ENCODE data around the gene CDK9.

CDK9 gene

GRCh38 chr9:127806871-127807270, 21.0 kb downstream of the CDK9 start:
- no peak for DNase-seq

DNA sequence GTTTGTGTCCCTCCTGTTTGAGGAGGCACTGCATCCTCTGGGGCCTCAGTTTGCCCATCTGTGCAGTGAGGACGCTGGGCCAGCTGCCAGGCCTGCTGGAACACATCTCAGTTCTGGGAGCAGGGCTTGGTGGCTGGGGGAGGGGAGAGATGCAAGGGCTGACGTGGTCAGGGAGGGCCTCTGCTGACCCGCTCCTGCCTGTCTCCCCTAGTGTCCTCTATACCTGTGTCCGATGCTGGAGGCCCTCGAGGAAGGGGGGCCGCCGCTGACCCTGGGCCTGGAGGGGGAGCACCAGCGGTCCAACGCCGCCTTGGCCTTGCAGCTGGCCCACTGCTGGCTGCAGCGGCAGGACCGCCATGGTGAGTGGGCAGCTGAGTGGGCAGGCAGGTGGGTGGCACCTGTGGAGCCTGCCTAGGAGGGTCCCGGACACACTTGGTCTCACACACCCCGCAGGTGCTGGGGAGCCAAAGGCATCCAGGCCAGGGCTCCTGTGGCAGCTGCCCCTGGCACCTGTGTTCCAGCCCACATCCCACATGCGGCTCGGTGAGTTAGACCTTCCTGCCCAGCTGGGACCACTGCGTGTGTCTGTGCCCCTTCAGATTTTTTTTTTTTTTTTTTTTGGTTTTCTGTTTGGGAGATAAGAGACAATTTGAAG, 22.6 kb downstream of the CDK9 start:
- no peak for DNase-seq

GRCh38 chr9:127809002-127809539, 23.2 kb downstream of the CDK9 start:
- no peak for DNase-seq

DNA sequence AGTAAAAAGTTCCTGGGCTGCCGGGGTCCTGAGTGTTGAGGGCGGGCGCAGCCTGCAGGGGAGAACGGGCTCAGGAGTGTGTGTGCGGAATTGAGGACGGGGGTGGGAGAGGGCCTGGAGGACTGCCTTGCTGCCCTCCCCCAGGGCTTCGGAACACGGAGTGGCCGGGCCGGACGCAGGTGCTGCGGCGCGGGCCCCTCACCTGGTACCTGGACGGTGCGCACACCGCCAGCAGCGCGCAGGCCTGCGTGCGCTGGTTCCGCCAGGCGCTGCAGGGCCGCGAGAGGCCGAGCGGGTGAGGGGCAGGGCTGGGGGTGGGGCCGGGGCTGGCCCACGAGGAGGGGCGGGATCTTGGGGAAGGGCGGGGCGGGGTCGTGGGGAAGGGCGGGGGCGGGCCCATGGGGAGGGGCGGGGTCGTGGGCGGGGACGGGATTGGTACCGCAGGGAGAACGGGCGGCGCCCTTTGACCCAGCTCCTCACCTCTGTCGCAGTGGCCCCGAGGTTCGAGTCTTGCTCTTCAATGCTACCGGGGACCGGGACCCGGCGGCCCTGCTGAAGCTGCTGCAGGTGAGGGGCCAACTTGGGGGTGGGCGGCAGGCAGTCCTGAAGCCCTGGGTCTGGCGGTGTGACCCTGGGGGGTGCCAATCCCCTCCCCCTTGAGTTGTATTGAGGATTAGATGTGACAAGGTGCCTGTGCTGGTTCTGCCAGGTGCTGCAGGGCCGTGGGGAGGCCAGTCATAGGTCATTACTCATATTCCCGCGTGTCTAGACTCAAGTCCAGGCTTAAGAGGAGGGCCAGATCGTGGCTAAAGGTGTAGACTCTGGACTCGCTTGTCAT, 23.9 kb downstream of the CDK9 start:
- DNase-seq: no peak

- no peak for DNase-seq
Observed at GRCh38 chr9:127810378-127811187, 24.7 kb downstream of the CDK9 start.

DNA sequence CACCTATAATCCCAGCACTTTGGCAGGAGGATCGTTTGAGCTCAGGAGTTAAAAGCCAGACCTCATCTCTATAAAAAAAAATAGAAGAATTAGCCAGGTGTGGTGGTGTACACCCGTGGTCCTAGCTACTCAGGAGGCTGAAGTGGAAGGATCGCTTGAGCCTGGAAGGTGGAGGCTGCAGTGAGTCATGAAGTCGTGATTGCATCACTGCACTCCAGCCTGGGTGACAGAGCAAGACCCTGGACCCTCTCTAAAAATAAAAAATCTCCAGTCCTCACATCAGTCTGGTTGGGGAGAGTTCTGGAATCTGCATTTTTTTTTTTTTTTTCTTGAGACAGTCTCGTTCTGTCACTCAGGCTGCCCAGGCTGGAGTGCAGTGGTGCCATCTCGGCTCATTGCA, 26.2 kb downstream of the CDK9 start:
- no peak for DNase-seq

GRCh38 chr9:127812936-127813675, 27.3 kb downstream of the CDK9 start:
- DNase-seq: no peak

- DNase-seq: no peak
Observed at GRCh38 chr9:127813686-127814226, 27.9 kb downstream of the CDK9 start.

DNA sequence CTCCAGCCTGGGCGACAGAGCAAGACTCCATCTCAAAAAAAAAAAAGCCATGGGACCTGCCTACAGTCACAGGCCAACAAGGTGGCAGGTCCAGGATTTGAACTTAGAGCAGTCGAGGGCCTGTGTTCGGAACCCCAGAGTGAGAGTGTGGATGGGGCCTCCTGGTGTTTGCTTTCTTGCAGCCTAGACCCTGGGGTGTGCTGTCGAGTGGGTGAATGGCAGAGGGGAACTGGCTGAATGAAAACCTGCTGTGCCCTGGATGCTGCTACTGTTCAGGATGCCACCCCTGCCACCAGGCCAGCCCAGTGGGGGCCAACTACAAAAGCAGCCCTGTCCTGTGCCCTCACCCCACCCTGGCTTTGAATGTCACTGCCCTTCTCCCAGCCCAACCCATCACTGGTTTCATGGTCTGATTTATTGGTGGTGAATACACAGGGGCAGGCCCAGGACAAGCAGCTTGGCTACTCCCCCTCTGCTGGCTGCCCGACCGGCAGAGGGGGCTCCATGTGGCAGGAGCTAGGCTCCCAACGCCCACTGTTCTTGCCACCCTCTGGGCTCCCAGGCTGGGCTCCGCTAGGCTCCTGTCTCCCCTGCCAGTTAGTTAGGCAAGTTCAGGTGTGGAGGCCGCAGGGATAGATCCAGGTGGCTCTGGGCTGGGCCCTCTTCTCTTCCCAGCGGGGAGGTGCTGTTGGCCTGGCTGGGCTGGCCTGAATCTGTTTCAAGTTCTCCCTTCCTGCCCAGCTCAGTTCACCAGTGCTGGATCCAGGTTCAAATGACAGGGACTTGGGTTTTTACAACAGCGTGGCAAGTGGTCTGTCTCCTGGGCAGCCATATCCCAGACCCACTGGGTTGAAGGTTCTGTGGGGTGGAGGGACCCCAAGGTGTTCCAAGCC, 29.0 kb downstream of the CDK9 start:
- no peak for DNase-seq

DNA sequence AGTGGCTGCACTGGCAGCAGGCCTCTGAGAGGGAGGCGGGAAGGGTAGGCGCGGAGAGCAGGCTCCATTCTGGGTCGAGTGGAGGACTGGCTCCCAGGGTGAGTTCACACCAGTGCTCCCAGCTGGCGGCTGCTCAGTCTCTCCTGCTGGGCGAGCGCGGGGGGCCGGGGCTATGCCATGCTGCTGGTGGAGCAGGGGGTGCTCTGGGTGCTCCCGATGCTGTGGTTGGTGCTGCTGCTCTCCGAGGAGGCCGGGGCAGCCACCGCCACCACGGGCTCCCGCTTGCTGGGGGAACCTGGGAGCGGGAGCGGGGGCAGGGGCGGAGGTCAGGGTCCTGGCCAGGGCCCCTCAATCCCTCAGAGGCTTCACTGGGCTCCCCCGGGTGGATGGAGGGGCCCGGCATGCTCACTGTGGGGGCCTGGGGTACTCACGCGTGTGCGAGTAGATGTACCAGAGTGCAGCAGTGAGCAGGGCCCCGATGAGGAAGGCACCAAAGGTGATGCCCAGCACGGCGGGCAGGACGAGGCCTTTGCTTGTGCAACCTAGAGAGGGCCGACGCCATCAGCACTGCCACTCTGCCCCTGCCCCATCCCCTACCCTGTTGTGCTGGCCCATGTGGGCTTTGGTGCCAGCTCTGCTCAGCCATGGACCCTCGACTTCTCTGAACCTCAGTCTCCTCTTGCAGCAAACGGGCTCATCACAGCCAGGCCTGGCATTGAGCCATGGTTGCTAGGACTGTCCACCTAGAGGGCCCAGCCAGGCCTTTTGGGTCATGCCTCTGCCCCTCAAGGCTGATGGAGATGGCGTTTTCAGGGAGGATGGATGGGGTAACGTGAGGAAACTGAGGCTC, 29.9 kb downstream of the CDK9 start:
- DNase-seq: no peak

DNA sequence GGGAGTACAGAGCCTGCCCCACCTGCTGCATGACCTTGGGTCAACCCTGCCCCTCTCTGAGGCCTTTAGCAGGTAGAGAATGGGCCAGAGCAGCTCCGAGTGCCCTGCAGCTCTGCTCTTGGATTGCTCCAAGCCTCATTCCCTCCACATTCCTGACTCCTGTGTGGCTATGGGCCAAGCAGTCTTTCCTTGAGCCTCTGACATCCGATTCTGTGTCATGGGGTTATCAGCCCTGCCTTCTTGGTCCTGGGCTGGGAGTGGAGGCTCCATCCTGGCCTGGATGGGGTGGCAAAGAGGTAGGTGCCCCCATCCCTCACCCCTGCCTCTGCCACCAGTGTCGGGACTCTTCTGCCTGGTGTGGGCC, 30.5 kb downstream of the CDK9 start:
- no peak for DNase-seq

- no peak for DNase-seq
Observed at GRCh38 chr9:127816728-127817127, 30.9 kb downstream of the CDK9 start.

GRCh38 chr9:127817881-127818434, 32.1 kb downstream of the CDK9 start:
- DNase-seq: no peak

GRCh38 chr9:127818574-127818973, 32.7 kb downstream of the CDK9 start:
- DNase-seq: no peak

GRCh38 chr9:127822108-127822507, 36.3 kb downstream of the CDK9 start:
- DNase-seq: no peak

GRCh38 chr9:127825319-127826051, 39.7 kb downstream of the CDK9 start:
- no peak for DNase-seq

GRCh38 chr9:127826253-127826913, 40.5 kb downstream of the CDK9 start:
- DNase-seq: no peak

GRCh38 chr9:127828262-127829031, 42.6 kb downstream of the CDK9 start:
- DNase-seq: no peak

Measured in activated CD4-positive, CD25-positive, alpha-beta regulatory T cell treated with anti-CD3 and anti-CD28 coated beads, Interleukin-2, amount 50 U/mL, for 72 hours (primary cell).